22Rv1 (cell line): ENCODE data around the gene ITPKB.

Experiments used
- ZFX ChIP-seq: fragments of 450-650 bp; IDR thresholded peaks from 2 replicates; pipeline ENCODE4 v1.6.1; 2017; ENCODE audit warnings: antibody characterized with exemption, borderline replicate concordance
- TF ChIP-seq, protein P1 (sequence below): fragments of 450-650 bp; IDR thresholded peaks from 2 replicates; pipeline ENCODE4 v1.5.1; 2017; ENCODE audit warnings: mild to moderate bottlenecking

- TF ChIP-seq, protein P1, sequence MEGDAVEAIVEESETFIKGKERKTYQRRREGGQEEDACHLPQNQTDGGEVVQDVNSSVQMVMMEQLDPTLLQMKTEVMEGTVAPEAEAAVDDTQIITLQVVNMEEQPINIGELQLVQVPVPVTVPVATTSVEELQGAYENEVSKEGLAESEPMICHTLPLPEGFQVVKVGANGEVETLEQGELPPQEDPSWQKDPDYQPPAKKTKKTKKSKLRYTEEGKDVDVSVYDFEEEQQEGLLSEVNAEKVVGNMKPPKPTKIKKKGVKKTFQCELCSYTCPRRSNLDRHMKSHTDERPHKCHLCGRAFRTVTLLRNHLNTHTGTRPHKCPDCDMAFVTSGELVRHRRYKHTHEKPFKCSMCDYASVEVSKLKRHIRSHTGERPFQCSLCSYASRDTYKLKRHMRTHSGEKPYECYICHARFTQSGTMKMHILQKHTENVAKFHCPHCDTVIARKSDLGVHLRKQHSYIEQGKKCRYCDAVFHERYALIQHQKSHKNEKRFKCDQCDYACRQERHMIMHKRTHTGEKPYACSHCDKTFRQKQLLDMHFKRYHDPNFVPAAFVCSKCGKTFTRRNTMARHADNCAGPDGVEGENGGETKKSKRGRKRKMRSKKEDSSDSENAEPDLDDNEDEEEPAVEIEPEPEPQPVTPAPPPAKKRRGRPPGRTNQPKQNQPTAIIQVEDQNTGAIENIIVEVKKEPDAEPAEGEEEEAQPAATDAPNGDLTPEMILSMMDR = no peak
- no peak for TF ChIP-seq ZFX
Observed at GRCh38 chr1:226708967-226709396, 30.1 kb downstream of the ITPKB start.
